NCI-H524 (cell line): ENCODE results near the gene OR10A2.
"Not testable (repeated sequence)": the region's sequence is repeated elsewhere in the genome, so short reads cannot be mapped to it uniquely, and the experiment has no call there.

Source experiments
- DNase-seq, 2 experiments: peaks; one replicate each; lab custom pipeline; 2025; lab: John Stamatoyannopoulos, UW

OR10A2 gene

DNA sequence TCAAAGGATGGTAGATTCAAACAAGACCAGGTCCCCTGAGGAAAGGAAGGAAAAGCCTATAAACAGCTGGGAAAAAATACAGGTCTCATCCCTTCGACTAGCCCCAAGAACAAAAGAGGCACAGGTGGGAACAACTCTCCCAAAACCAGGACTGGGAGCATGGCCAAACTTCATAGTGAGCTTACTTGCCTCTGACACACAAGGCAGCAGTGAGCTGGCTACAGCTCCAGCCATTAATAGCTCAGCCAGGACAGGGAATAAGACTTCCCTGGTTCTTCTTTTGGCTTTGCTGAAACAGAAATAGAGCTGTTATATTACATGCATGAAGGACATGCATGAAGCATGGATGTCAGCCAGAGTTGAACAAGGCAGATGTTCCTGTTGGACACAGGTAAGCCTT is at the start of gene OR10A2:
Gene OR10A2, plus strand, starts transcription at position 97 of the 400 bp plus-strand sequence. CDS start 6,698 bp downstream, outside the sequence.
- DNase-seq = no peak

GRCh38 chr11:6813656-6814055 is 49.2 kb upstream of the OR10A2 start:
- no peak for DNase-seq

DNA sequence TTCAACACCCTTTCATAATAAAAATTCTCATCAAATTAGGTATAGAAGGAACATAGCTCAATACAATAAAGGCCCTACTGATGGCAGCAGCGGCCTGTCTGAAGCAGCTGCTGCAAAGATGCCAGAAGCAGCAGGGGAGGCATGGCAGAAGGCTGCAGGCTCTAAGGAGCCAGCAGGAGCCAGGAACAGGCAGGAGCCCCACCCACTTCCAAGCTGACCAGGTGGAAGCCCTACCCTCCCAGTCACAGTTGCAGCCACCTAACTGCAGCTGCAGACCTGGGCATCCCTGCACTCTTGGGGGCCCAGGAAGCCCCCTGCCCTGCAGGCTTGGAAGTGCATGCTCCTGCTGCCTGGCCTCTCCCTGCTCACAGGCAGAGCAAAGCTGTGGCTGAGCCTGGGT is 45.2 kb upstream of the OR10A2 start:
- DNase-seq = peak in 1 of 2 experiments; percentile 49

DNA sequence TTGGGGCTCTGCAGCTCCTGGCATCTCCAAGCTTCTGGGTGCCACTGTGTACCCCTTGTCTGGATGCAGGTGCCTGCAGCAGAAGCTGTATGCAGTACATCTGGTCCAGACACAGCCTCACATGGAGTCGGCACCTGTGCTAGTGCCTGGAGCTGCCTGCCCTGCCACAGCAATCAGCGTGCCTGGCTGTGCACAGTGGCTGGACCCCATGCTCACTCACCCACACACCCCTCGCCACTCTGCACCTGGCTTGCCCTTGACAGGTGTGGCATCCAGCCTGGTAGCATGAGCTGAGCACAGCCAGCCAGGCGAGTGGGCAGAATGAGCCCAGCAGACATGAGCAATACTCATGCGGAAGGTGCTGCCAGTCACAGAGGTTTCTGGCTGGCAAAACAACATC is 43.9 kb upstream of the OR10A2 start:
- no peak for DNase-seq

GRCh38 chr11:6824136-6824823 is 38.6 kb upstream of the OR10A2 start:
- no peak for DNase-seq

GRCh38 chr11:6825231-6825744 is 37.6 kb upstream of the OR10A2 start:
- no peak for DNase-seq

GRCh38 chr11:6828103-6828502 is 34.8 kb upstream of the OR10A2 start:
- no peak for DNase-seq

- no peak for DNase-seq
Measured at GRCh38 chr11:6833356-6833755, 29.5 kb upstream of the OR10A2 start.

DNA sequence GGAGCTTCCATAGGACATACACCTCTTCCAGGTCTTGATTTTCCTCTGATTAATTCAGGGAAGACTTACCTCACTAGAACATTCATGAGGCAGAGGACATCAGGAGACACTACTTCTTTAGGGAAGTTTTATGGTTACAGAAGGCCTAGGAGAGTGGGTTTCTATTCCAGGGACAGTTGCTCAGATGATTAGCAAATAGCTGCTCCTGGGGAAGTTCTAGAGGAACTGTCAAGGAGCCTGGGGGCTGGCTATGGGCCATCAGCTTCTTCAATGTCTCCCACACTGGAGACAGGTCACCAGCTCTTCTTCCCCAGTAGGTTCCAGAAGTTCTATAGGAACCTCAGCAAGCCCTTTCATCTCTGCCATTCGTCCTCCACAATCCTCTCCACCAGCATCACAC is 28.8 kb upstream of the OR10A2 start:
- no peak for DNase-seq

- no peak for DNase-seq
Measured at GRCh38 chr11:6841694-6842093, 21.2 kb upstream of the OR10A2 start.

GRCh38 chr11:6843670-6844069 is 19.2 kb upstream of the OR10A2 start:
- DNase-seq = no peak

DNA sequence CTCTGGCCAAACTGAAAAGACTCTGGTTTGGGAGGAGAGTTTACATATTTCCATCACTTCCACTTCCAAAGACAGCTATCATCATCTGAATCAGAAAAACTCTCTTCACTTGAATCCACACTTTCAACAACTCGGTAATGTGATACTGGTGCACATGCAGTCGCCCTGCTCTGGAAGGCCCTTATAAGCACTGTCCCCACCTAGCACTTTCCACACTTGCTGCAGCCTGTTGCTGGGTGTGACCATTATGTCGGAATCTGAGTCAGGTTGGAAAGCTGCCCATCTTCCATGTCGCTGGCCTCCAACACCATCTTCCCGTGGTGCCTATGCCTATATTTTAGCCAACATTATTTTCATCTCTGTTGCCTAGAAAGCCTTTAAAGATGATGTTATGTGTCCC is 18.5 kb upstream of the OR10A2 start:
- no peak for DNase-seq

- DNase-seq = no peak
Measured at GRCh38 chr11:6845383-6845782, 17.5 kb upstream of the OR10A2 start, which contains the start of gene OR10A5. Gene OR10A5, plus strand, starts transcription at chr11:6845683. Its CDS starts 0 bp downstream, at chr11:6845683.

DNA sequence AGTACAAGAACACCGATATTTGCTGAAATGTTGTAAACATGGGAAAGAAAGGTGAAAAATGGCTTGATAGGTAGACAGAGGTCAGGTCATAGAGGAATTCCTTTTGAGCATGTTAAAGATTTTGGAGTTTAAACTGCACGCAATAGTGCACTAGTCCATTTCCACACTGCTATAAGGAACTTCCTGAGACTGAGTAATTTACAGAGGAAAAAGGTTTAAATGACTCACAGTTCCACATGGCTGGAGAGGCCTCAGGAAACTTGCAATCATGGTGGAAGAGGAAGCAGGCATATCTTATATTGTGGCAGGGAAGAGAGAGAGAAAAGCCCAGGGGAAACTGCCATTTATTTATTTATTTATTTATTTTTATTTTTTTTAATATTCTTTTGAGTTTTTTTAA is 12.3 kb upstream of the OR10A2 start:
- DNase-seq = no peak

DNA sequence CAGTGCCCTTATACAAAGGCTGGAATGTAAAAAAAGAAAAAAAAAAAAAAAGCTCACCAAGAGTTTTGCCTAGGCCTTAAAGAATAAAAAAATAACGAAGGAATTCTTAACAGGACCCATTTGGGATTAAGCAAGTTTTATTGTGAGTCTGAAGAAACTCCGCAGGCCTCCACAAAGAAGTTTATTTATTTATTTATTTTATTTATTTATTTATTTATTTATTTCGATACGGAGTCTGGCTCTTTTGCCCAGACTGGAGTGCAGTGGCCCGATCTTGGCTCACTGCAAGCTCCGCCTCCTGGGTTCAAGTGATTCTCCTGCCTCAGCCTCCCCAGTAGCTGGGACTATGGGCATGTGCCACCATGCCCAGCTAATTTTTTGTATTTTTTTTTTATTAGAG is 8.1 kb upstream of the OR10A2 start:
- DNase-seq = not testable (repeated sequence)

DNA sequence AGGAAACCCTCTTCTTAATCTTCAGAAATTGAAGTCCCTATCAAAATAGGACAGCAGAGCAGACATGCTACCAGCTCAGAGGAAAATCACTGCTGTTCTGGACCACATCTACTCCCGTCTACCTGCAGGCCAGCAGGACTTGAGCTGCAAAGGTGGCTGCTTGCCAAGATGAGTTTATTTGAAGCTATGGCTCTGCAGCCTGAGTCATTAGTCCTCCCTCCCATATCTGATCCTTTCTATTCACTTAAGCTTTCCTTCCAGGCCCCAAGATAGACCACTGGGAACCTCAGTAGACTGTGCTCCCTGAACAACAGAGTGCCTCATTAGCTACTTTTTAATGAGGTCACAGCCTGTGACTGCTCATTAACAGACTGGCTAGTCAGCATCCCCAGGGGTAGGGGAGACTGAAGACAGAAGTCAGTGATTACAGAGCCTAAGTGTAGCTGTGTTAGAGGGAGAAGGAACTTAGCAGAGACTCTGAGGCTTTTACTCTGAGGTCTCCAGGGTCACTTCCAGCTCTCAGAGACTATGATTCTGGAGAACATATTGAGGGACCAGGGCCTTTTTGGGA is 6.8 kb upstream of the OR10A2 start:
- DNase-seq = no peak

- no peak for DNase-seq
Measured at GRCh38 chr11:6856871-6857270, 6.0 kb upstream of the OR10A2 start.

DNA sequence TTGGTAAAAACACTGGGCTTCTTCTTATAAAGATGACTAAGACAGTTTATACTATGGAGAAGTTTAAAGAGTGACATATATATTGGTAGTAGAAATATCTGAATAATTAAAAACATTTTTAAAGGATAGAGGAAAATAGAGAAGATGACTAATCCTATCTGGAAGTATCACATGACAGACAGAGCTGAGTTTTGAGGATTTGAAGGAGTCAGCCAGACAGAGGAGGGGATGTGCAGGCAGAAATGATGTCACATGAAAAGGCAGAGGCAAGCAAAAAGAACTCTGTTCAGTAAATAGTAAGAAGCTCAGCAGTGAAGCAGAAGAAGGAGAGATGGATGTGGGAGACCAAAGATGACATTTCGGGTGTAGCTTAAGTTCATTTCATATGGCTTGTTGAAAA is 1.6 kb downstream of the OR10A2 start:
- no peak for DNase-seq

- no peak for DNase-seq
Measured at GRCh38 chr11:6871278-6871677, 8.4 kb downstream of the OR10A2 start.

DNA sequence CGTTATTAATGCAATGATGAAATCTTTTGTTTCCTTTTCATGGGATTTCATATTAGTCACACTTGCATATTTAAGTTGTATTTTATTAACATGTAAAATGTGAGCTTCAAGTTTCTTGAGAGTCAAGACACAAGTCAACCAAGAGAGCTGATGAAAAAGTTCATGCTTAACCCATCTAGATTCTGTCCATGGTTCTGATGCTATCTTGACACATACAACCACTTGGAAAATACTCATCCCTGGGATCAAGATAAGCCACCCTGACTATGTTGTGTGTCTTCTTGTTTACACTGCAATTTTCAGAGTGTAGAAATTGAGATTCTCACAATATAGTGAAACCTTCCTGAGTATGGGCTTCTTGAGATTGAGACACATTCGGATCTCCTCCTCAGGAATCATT is 12.9 kb downstream of the OR10A2 start:
- DNase-seq = no peak

- no peak for DNase-seq
Measured at GRCh38 chr11:6876325-6876724, 13.5 kb downstream of the OR10A2 start, which contains the start of gene OR10A4. Gene OR10A4, plus strand, starts transcription at chr11:6876625. Its CDS starts 23 bp downstream, at chr11:6876648.

GRCh38 chr11:6876914-6877313 is 14.1 kb downstream of the OR10A2 start:
- no peak for DNase-seq

GRCh38 chr11:6882751-6883150 is 19.9 kb downstream of the OR10A2 start:
- no peak for DNase-seq

- not testable (repeated sequence) for DNase-seq
Measured at GRCh38 chr11:6887711-6888110, 24.9 kb downstream of the OR10A2 start.
